Measurements from ENCODE around the gene PALM.

DNA sequence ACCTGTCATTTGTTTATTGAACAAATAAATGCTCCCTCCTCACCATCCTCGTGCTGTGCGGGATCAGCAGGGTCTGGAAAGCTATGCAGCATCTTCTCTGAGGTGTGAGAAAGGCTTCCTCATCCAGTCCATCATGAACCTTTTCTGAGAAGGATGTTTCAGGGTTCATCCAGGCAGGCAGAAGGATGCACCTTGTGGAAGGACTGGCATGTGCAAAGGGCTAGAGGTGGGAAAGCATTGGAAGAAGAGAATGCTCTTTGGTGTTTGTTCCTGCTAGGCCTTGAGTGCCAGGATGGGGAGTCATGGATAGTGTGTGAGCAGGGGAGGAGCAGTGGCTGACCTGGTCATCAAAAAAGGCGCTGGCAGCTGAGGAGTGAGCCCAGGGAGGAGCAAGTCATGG, 6.6 kb downstream of the PALM start:
- TF ChIP-seq, protein P1, sequence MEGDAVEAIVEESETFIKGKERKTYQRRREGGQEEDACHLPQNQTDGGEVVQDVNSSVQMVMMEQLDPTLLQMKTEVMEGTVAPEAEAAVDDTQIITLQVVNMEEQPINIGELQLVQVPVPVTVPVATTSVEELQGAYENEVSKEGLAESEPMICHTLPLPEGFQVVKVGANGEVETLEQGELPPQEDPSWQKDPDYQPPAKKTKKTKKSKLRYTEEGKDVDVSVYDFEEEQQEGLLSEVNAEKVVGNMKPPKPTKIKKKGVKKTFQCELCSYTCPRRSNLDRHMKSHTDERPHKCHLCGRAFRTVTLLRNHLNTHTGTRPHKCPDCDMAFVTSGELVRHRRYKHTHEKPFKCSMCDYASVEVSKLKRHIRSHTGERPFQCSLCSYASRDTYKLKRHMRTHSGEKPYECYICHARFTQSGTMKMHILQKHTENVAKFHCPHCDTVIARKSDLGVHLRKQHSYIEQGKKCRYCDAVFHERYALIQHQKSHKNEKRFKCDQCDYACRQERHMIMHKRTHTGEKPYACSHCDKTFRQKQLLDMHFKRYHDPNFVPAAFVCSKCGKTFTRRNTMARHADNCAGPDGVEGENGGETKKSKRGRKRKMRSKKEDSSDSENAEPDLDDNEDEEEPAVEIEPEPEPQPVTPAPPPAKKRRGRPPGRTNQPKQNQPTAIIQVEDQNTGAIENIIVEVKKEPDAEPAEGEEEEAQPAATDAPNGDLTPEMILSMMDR (IDR thresholded peaks at IDR 0.05) = no peak
- TF ChIP-seq EP300 (IDR thresholded peaks at IDR 0.05) (no peak), POLR2A (IDR thresholded peaks at IDR 0.05) (no peak)
